NCI-H1048 (cell line): ENCODE measurements around the gene ZNF518A.
"Not testable (repeated sequence)": the region's sequence is repeated elsewhere in the genome, so short reads cannot be mapped to it uniquely, and the experiment has no call there.

Experiments used
- DNase-seq: peaks from one replicate; lab custom pipeline; 2025; lab: John Stamatoyannopoulos, UW

ZNF518A gene

DNA sequence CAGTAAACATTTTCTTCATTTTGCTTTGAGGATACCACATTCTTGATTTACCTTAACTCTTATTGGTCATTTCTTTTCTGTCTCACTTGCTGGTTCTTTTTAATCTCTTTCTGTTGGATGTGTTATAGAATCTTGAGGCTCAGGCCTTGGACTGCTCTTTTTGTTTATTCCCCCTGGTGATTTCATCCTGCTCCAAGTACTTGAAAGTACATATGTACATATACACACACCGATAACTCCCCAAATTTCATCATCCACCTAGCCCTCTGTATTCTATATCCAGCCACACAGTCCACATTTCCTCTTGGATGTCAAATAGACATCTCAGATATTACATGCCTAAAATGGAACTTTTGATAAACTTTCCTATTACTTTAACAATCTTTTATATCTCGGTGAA lies 7.5 kb downstream of the ZNF518A start:
- no peak for DNase-seq

DNA sequence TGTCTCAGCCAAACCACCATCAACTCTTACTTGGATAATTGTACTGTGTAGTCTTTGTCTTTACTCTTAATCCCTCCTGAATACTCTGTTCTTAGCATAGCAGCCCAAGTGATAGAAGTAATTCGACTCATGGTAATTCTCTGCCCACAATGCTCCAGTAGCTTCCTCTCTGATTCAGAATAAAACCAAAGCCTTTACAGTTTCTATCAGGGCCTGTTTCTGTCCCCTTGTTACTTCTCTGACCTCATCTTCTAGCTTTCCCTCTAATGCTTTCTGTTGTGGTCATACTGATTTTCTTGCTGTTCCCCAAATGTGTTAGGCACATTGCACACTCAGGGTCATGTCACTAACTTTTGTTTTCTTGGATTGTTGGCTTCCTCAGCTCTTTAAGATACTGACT lies 8.0 kb downstream of the ZNF518A start:
- no peak for DNase-seq

DNA sequence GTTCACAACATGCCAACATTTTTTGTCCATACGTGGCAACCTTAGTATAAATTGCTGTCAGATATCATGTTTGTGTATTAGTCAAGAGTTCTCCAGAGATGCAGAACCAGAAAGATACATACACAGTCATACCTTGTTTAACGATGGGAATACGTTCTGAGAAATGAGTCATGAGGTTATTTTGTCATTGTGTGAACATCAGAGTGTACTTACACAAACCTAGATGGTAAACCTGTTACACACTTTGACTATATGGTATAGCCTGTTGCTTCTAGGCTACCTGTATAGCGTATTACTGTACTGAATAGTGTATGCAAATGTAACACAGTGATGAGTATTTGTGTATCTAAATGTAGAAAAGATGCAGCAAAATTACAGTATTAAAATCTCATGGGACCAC lies 22.3 kb downstream of the ZNF518A start:
- DNase-seq: no peak

DNA sequence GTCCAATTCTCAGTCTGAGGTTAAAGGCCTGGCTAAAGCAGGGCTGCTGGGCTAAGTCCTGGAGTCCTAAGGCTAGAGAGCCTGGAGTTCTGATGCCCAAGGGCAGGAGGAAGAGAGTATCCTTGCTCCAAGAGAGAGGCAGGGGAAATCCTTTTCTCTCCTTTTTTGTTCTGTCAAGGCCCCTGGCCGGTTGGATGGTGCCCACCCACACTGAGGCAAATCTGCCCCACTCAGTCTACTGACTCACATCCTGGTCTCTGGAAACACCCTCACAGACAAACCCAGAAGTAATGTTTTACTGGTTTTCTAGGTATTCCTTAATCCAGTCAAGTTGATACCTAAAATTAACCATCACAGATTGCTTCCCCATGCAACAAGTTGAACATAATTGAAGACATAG lies 23.0 kb downstream of the ZNF518A start:
- DNase-seq: no peak

DNA sequence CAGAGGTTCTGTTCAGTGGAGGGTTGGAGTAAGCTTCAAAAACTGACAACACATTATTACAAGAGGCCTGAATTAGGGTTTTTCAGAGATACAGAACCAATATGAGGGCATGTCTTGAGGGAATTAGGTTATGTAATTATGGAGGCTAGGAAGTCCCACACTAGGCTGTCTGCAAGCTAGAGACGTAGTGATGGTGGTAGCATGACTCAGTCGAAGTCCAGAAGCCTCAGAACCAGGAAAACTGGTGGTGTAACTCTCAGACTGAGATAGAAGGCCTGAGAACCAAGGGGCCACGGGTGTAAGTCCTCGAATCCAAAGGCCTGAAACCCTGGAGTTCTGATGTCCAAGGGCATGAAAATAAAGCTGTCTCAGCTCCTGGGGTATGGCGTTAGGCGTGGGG lies 35.6 kb downstream of the ZNF518A start:
- DNase-seq: no peak

DNA sequence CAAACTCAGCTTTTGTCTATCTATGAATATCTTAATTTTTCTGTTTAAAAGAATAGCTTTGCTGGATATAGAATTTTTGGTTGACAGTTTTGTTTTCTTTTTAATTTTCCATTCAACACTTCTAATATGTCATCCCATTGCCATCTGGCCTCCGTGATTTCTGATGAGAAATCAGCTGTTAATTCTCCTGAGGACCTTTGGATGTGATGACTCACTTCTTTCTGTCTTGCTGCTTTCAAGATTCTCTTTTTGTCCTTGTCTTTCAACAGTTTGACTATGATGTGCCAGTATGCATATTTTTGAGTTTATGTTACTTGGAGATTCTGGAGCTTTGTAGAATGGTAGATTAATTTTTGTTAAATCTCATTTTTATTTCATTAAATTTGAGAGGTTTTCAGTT lies 38.4 kb downstream of the ZNF518A start:
- no peak for DNase-seq

DNA sequence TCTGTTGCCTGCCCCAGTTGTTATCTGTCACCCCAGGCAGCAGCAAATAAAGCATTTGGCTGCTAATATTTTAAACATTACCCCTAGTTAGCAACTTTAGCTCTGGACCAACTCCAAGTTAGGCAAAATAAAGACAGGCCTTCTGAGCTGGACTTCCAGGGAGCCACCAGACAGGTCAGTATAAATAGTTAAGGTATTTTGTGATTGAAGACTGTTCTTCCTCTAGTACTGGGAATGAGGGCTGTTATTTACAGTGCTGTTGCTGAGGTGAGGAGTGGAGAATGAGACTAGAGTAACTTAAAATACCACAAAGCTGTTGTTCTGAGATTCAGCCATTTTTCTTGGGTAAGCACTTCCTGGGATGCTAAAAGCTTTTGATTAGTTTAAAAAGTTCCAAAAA lies 40.1 kb downstream of the ZNF518A start:
- DNase-seq: no peak

DNA sequence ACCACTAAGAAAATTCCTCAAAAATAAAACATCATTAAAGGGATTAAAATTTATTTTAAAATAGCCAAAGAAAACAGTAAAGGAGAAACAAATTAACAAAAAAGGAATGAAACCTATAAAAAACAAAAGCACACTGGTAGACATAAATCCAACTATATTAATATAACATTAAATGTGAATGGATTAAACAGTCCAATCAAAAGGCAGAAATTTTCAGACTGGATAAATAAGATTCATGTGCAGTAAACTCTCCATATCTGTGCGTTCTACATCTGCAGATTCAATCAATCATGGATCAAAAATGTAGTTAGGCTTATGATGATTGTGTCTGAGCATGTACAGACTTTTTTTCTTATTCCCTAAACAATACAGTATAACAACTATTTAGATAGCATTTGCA lies 42.6 kb downstream of the ZNF518A start:
- no peak for DNase-seq

DNA sequence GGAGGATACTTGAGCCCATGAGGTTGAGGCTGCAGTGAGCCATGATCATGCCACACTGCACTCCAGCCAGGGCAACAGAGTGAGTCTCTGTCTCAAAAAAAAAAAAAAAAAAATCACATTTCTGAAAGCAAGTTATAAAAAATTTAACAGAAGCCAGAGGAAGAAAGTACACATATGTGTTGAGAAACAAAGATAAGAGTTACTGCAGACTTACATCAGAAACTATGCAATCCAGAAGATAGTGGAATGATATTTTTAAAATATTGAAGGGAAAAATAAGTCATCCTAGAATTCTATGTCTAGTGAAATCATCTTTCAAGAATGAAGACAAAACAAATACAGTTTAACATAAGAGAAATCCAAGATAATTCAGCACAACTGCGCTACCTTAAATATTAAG lies 46.9 kb downstream of the ZNF518A start:
- no peak for DNase-seq

DNA sequence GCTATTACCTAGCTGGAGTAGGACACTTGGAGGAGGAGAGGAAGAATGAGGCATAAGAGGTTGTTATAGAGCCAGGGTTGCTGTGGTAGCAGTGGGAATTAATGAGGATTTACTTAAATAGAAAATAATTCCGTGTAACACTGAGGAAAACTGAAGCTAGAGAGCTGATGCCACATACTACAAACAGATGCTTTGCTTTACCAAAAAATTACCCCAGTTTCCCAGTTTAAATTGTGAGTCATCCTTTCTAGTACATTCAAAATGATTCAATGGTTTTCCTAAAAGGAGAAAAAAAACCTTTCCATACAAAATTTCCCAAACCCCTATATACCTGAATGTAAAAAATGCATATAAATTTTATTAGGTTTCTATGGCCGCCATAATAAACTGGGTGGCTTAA lies 58.3 kb downstream of the ZNF518A start:
- no peak for DNase-seq

DNA sequence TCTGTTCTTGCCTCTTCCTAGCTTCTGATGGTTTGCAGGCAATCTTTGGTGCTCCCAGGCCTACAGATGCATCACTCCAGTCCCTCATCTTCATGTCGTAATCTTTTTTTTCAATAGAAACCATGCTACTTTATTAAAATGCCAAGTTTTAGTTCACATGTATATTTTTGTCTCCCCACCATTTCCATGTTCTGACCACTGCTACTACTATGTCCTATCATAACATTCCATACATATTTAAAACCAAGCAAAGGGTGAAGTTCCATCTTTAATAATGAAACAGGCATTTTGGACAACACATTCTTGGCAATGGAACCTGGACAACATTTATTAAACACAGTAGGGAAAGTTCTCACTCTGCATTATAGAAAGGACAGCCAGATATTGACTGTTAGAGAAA lies 58.8 kb downstream of the ZNF518A start:
- no peak for DNase-seq

DNA sequence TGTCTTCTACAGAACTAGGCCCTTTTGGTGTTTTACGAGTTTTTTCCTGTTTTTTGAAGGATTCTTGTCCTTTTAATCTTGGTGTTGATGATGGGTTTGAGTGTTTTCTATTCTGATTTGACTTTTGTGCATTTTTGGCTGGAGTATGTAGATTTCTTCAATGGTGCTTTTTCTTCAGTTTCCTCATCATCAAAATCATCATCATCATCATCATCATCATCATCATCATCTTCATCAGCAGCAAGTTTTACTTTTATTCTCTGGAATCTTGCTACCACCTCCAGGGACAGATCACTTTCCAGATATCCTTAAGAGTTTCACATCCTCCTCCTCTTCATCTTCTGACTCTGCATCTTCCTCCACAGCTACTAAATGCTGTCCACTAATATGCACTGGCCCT lies 59.4 kb downstream of the ZNF518A start:
- not testable (repeated sequence) for DNase-seq

DNA sequence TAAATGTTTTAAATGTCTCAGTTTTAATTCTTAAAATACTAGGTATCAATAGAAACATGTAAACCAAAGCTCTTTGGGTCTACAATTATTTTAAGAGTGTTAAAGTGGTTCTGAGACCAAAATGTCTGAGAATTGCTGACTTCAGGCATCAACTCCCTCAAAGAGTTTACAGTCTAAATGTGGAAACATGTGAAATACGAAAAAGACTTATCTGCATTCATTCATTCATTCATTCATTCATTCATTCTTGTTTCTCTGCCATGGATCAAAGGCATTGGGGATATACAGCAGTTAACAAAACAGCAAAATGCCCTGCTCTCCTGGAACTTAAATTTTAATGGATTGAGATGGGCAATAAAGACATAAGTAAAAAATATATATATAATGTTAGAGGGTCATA lies 71.4 kb downstream of the ZNF518A start:
- no peak for DNase-seq

DNA sequence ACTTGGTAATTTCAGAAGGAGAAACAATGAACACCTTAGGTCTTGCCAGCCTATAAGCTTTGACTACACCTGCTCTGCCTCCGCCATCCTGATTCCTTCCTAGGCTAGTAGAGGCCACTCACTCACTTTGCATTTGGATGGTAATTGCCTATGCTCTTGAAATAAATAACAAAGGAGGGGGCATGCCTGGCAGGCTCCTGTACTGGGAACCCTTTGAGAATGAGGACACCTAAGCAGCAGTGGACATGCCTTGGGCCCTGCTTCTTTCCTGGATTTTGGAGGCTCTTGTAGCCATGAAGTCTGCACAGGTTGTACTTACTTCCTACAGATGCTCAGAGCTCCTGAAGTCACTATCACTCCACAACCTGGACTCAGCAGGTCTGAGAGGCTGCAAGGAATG lies 75.5 kb downstream of the ZNF518A start:
- DNase-seq: no peak

DNA sequence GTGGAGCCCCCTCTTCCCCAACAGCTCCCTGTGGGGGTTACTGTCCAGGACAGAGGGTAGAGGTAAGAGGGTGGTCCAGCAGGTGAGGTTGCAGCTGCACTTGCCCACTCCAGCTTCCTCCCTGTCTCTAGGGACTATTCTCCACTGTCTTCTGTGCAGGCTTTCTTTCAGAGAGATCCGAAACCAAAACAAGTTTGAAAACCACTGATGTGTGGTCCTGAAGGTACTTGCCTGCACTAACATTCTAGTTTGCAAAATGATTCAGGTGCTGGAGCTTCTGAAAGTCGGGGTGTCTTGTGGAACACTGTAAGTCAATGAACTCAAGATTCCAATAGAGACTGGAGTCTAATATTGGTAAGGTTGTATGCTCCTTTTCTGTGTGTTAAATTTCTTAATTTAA lies 78.2 kb downstream of the ZNF518A start:
- DNase-seq: no peak

DNA sequence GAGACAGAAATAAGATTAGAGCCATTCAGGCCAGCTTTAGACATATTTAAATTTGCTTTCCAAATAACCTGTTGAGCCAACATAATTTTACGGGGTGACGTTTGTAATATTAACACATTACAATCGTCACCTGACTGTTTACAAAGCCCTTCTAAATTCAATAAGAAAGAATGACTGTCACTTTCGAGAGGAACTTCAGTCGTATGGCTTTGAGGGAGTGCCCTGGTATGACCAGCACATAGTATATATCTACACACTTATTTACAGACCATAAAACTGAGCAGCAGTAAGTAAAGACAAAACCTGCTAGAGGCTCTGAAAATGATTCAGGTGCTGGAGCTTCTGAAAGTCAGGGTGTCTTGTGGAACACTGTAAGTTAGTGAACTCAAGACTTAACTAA lies 78.8 kb downstream of the ZNF518A start:
- DNase-seq: no peak

DNA sequence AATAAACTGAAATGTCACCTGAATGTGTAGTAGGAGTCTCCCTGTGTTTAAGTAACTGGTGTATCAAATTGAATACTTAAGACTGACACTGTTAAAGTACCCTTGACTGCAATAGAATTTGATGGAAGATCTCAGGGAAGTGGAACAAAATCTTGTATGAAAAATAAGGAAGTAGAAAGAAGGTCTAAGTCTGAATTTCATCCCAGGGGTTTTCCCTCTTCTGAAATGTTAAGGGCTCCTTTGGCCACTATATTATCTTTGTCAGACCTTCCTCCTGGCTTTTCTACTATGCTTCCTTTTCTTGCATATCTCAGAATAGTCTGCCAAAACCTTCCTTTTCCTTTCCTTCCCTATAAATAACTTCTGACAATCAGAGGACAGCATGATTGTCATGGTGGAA lies 81.7 kb downstream of the ZNF518A start:
- no peak for DNase-seq

DNA sequence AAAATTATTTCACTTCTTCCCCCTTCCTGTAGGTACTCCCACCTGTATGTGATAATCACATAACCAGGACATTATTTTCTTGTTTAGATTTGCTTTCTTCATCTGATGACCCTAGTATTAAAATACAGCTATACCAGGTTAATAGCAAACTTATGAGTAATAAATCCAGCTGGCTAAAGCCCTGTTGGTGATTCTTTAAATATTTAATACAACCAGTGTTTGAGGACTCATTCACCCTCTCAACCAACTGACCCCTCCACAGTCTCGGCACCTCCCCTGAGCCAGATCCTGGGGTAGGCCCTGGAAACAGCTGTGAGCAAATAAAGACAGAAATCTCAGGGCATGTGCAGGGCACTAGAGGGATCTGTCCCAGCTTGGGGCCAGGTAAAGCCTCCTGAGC lies 82.8 kb downstream of the ZNF518A start:
- DNase-seq: no peak
